Measurements from ENCODE around the gene SCYGR3.

- no peak for TF ChIP-seq CTCF (IDR thresholded peaks at IDR 0.05)
- no peak for TF ChIP-seq ZFX (IDR thresholded peaks at IDR 0.05; ENCODE audit: borderline replicate concordance)
Measured at GRCh38 chr2:227578642-227579041, 36.0 kb downstream of the SCYGR3 start.
